A549 (cell line): ENCODE measurements around the gene C5AR2.

Source experiments
- BHLHE40 ChIP-seq: IDR thresholded peaks from 2 replicates; pipeline ENCODE4 v1.6.1; 2012; ENCODE audit warnings: low read depth, low read length, inconsistent platforms
- CHD2 ChIP-seq: fragments of 150-350 bp; IDR thresholded peaks from 2 replicates; pipeline ENCODE4 v1.6.1; 2014; ENCODE audit warnings: low read length; ENCODE audit not compliant: partially characterized antibody
- CTCF ChIP-seq: fragments of >200 bp; sonication (Bioruptor Twin); formaldehyde crosslinking; IDR thresholded peaks from 3 replicates; pipeline ENCODE4 v1.5.1; 2016
- JUN ChIP-seq, 2 experiments: fragments of >200 bp; sonication (Bioruptor Twin); formaldehyde crosslinking; IDR thresholded peaks; 2 replicates in 1 of 2; 3 replicates in 1 of 2; pipeline ENCODE4 v1.6.1; 2016 to 2017
- NR3C1 ChIP-seq: fragments of >200 bp; sonication (Bioruptor Twin); formaldehyde crosslinking; IDR thresholded peaks from 3 replicates; pipeline ENCODE4 v1.6.1; 2017
- POLR2A ChIP-seq: IDR thresholded peaks from 2 replicates; pipeline ENCODE4 v1.6.1; 2012; ENCODE audit warnings: mild to moderate bottlenecking, low read length
- RNF2 ChIP-seq: fragments of 200-600 bp; sonication (generic); IDR thresholded peaks from 2 replicates; pipeline ENCODE4 v1.6.1; 2016; ENCODE audit warnings: low read depth, mild to moderate bottlenecking, antibody characterized with exemption, moderate library complexity, borderline replicate concordance
- SMC3 ChIP-seq: fragments of >200 bp; sonication (Bioruptor Twin); formaldehyde crosslinking; IDR thresholded peaks from 3 replicates; pipeline ENCODE4 v1.6.1; 2018; ENCODE audit warnings: inconsistent platforms

GRCh38 chr19:47309608-47310007, 22.4 kb upstream of the C5AR2 start, which contains the start of gene C5AR1:
- TF ChIP-seq BHLHE40: no peak
- no peak for TF ChIP-seq CHD2
- TF ChIP-seq CTCF: no peak
- no peak for TF ChIP-seq RNF2
- no peak for TF ChIP-seq SMC3
- TF ChIP-seq POLR2A: no peak
- TF ChIP-seq NR3C1: no peak
- TF ChIP-seq JUN (IDR thresholded peaks at IDR 0.05): no peak
